Measurements from ENCODE around the gene CHST15.

Gene CHST15, protein sequence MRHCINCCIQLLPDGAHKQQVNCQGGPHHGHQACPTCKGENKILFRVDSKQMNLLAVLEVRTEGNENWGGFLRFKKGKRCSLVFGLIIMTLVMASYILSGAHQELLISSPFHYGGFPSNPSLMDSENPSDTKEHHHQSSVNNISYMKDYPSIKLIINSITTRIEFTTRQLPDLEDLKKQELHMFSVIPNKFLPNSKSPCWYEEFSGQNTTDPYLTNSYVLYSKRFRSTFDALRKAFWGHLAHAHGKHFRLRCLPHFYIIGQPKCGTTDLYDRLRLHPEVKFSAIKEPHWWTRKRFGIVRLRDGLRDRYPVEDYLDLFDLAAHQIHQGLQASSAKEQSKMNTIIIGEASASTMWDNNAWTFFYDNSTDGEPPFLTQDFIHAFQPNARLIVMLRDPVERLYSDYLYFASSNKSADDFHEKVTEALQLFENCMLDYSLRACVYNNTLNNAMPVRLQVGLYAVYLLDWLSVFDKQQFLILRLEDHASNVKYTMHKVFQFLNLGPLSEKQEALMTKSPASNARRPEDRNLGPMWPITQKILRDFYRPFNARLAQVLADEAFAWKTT

DNA sequence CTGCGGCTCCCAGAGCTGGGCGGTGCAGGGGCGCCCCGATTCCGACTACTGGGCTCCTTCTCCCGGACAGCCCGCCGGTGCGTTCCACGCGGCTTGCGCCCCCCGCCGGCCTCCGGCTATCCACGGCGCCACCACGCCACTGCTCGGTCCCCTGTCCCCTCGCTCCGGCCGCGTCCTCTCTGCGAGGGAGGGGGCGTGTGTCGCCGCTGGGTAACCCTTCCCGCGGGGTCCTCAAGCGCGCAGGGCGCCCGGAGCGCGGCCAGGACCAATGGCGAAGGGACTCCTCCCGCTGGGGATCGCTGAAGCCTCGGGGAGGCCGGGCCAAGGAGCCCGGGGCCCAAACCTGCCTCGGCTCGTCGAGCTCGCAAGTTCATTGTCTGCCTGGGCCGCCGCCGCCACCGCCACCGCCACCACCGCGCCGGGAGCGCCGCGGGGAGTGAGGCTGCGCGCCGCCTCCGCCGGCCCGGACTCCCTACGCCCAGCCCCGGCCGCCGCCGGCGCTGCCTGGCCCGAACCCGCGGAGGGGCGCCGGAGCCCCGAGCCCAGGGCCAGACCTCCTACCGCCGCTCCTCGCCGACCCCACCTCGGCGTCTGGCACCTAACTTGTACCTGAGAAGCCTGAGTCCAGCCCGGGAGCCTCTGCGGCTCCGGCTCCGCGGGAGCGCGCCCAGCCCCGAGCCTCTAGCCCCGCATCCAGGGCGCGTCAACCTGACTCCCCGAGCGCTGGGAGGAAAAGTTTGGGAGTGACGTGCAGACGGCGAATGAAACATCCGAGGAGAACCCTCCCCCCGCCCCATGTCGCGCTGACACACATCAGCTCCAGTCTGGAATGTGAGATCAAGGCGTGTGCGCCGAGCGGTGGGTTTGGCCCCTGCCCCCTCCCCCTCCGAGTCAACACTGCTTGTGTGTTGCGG, at the start of gene CHST15:
CHST15 (minus strand) TSS at position 739 of the 914 bp plus-strand sequence. CDS start 47,386 bp downstream, outside the sequence.
- DNase-seq = no peak

DNA sequence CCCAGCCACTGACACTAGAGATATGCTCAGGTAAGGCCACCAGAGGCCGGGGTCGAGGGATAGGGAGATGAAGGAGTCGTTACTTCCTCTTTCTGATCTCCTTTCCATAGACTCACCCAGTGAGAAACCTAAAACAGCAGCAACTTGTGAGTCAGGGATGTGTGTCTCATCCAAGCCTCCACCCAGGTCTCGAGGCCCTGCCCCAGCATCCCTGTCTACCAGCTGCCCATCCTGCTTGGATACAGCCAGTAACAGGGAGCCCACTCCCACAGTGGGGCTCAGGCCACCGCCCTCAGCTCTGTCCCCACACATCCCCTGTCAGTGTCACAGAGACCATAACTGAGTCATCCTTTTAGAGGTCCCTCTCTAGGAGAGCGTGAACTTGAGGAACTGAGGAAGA, 49.6 kb upstream of the CHST15 start:
- no peak for DNase-seq

DNA sequence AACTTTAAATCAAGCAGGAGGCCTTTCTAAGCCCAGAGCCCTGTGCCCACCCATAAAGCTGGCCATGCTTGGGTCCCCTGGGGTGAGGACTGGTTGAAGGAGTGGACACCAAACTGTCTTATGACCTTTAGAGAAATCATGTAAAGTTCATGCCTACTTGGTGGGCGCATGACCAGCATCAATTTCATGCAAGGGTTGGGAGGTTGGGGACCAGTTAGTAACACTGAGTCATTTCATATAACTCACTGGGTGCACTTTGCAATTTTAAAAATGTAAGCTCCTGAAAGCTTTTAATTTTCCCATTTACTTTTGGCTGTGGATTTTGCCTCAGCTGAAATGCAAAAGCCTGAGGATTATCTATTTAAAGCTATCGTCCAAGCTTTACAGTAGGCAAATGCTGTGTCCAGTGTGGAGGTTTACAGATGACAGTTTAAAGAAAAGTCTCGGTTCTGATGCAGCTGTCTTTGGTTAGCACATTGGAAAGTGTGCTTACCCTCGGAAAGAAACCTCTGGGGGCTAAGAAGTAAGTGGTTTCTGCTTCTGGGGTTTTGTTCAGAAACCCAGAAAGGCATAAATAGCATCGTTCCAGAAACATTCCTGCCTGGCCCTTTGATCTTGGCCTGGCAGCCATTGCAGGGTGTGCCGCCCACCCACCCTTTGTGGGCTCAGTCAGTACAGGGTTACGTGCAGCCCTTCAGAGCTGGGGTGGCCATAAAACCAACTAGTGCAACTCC, 48.8 kb upstream of the CHST15 start:
- DNase-seq = no peak

DNA sequence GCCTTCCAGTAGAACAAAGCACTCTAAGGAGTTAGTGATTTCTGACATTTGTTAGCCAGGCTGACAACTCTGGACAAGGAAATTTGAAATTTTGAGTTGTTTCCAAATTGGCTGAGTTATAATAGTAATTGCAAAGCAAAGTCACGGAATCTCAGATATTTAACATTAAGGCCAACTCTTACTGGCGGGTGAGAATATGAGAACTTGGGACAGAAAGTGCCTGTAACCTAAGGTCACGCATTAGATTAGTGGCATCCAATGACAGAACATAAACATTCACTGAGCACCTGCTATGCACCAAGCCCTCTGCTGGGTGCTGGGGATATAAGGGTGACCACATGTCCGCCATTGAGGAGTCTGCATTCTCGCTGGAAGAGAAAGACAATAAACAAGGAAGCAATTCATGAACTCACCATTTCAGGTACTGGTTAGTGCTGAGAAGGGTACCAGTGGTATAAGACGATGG, 45.5 kb upstream of the CHST15 start:
- no peak for DNase-seq

GRCh38 chr10:124138195-124138882, 44.9 kb upstream of the CHST15 start:
- DNase-seq = no peak

DNA sequence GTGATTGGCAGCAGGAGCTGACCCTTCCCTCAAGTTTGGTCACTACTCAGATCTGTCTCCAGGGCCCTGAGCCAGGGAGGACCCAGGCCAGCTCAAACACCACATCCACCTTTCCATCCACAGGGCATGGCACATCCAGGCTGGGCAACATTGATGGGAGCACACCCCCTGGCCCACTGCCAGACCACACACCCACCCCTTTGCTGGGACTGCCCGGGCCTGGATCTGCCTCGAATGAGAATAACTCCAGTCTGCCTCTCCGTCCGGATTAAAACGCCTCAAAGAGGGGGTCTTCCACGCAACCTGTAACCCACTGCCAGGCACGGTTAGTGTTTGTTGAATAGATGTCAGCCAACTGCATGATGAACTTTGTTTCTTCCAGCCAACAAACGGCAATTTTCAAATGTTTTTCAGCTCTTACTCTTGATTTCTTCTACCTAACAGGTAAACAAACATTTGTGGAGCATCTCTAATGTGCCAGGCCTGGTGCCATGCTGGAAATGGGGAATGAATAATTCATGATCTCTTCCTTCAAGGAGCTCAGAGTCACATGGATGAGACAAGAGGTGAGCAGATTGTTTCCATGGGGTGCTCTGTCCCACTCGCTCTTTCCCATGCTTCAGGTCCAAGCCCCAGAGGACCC, 41.0 kb upstream of the CHST15 start:
- DNase-seq = no peak

DNA sequence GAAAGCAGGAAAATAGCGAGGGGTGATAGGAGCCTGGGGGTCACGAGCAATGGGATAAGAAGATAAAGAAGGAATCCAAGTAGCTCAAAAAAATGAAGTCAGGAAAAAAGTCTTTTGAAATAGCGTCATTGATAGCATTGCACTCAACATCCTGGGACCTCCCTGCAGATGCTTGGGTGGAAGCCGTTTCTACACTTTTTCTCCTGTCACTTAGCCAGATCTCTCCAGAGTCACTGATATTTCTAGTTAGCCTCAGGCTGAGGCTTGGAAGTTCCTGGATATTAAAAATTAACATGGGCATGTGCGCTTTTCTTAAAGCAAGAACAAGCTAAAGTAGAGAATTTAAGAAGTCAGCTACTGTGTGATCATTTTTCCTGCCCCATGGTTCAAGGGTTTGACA, 39.5 kb upstream of the CHST15 start:
- no peak for DNase-seq

GRCh38 chr10:124132306-124132705, 38.9 kb upstream of the CHST15 start:
- no peak for DNase-seq

DNA sequence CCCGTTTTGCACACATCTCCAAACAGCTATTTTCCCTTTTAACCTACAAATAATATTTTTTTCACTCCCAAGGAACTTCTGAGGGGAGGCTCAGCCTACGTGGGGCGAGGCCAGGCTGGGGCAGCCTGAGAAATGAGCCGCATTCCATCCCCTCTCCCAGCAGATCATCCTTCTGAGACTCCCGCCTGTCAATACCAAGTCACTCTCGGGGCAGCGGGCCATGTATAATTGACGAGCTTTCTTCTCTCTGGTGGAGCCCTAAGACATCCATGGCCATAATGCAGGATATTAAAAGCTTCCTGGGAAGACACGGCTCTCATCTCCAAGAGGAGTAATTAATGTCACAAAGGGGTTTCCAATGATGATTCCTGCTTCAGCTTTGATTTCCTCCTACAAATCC, 37.8 kb upstream of the CHST15 start:
- DNase-seq = no peak

DNA sequence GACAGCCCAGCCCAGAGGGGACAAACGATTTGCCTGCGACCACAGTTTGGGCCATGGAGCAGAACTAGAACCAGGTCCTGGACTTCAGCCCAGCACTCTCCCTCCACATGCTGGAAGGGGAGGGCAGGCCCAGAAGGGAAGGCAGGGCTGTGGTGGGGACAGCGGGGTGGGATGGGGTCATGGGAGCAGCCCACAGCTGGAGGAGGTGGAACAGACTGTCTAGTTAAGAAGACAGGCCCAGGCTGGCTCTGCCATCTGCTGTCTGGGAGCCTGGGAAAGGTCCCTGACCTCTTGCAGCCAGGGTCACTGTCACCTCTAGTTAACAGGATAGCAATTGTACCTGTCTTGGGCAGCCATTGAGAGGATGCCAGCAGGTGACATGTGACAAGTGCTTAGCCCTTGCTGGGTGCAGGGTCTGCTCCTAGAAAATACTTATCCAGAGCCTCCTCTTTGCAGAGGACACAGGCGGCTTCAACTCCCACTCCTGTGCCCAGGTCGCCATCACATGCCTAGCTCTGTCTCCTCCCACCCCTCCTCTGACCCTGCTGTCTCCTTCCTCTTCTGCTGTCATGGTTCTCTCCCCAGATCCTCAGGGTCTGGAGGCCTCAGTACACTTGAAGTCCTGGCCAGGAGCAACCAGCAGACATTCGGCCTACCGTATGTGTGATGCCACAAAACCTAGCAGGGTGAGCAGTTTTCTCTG, 37.0 kb upstream of the CHST15 start:
- no peak for DNase-seq

GRCh38 chr10:124129471-124129870, 36.1 kb upstream of the CHST15 start:
- no peak for DNase-seq

GRCh38 chr10:124128811-124129145, 35.4 kb upstream of the CHST15 start:
- no peak for DNase-seq

GRCh38 chr10:124127965-124128810, 34.8 kb upstream of the CHST15 start:
- no peak for DNase-seq

DNA sequence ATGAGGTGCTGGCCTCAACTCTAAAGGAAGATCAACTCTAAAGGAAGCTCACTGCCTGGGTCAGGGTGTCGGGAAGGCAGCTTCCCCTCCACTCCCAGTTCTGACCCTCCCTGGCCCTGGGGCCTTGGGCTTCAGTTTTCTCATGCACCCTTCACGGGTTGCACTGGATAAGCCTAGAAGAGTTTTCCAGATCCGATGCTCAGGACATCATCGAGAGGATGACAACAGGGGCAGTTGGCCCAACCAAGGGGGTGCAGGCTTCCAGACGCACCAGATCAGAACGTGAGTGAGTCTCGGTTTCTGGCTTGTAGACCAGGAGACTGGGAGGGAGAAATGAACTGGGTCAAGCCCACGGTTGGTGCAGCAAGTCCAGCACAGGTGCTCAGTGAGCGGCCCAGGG, 34.2 kb upstream of the CHST15 start:
- no peak for DNase-seq

- no peak for DNase-seq
Measured at GRCh38 chr10:124126983-124127385, 33.6 kb upstream of the CHST15 start.

DNA sequence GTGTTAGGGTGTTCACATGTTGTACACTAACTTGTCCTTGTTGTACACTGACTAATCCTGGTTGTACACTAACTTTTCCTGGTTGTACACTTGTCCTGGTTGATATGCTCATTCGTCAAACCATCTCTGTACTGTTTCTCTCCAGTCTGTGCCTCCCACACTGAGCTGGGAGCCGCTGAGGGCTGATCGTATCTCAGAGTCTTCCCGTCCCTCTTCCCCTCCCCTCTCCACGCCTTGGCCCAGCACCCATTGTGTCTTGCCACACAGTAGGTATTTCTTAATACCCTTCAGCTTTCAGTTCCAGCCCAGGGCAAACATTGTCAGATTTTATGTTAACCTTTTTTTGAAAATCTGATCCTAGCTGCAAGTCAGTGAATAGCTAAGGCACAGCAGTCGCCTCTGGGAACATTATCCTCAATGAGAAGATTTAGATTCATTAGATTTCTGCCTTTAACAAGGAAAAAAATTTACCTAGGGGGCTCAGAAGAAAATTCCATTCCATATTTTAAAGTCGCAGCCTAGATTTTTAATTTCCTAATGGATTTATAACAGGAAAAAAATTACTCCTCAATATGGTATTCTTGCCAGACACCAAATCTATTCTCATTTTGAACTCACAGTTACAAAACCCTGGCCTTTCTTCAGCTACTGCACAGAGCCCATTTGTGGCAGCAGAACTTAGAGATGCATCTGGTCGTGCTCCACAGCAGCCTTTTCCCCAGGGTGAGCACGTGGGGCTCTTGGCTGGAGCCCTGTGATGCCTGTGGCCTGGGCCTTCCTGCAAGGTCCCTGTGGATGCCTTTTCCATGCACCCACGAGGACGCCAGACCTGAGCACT, 33.0 kb upstream of the CHST15 start:
- no peak for DNase-seq

DNA sequence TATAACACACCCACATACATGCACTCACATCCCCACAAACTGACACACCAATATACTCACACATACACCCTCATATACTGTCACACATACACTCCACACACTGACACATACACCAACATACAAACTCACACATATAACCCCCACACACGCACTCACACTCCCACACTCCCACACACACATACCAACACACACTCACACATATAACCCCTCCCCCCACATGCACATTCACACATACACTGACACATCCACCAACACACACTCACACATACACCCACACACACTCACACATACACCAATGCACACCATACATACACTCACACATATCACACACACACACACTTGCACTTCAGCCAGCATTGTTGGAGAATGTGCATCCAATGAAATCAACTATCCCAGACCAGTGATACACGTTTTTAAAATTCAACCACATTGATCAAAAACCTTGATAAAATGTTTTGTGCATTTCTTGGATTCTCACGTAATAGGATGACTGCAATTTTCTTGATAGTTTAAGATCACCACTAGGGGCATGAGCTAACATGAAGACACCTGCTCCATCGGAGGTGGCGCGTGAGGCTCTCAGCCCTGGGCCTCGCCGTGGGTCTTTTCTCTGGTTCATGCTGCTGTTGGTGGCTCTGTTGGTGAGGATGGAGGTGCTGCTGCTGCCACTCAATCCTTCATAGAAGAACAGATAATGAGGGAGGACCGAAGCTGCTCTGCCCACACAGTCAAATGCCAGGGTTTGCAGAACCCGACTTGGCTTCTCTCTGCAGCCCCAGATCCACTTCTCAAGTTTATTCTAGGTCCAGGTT, 32.1 kb upstream of the CHST15 start:
- DNase-seq = no peak

DNA sequence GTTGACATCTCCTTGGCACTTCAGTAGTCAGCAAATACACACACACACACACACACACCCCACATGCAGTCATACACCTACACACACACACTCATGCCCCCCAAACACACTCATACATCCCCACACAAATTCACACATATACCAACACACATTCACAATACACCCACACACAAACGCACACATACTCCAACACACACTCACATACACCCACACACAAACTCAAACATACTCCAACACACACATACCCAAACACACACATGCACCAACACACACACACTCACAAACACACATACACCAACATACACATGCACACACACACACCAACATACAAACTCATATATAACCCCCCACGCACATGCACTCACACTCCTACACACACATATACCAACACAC, 31.4 kb upstream of the CHST15 start:
- no peak for DNase-seq

Measured in NK-92 treated with Interleukin-12 subunit alpha and Interleukin-12 subunit beta, amount 100 ng/mL, for 24 hours (cell line).